ENCODE measurements around the gene TNPO2. TPM values are rescaled to one million over a fixed set of nuclear protein-coding genes. Genes with fewer than 3 reads are reported as not detected.
"Not testable (repeated sequence)": the region's sequence is repeated elsewhere in the genome, so short reads cannot be mapped to it uniquely, and the experiment has no call there.

The TNPO2 gene
- total and polyA plus RNA-seq, 2 experiments from 2014 or later: 13.3 to 30.9 TPM

DNA sequence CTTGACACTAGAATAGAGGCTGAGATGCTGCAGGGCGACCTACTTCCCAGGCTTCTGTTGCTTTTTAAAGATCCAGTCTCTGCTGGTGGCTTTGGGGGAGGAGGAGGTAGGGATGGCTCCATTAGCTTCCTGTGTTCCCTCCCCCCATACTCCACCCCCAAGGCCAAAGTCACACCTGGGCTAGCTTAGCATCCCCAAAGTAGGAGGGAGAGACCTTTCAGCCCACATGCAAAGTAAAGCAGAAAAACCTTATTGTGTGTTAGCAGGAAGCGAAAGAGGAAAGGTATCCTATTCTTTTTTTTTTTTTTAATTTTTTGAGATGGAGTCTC is 3.2 kb upstream of the TNPO2 start:
- Histone ChIP-seq H3K9me2 (ENCODE audit: insufficient read depth) (no peaks in the 10 kb centered on the region), H3K4me2 (ENCODE audit: unreplicated experiment) (no peak overlapping the region), H3K79me2 (ENCODE audit: insufficient read depth) (peaks cover 51% of the 10 kb centered on the region), H3K4me1 (ENCODE audit: insufficient read depth) (peaks cover 6% of the 10 kb centered on the region; the same call in 1 of the 2 replicates), H3K27ac (no peak overlapping the region), H3F3A (ENCODE audit: insufficient read depth) (peaks cover 24% of the 10 kb centered on the region), H3K9ac (no peak overlapping the region), H3K4me3 (no peak overlapping the region), H3K9me3 (ENCODE audit: low read depth) (no peaks in the 10 kb centered on the region), H2AFZ (no peak overlapping the region), H3K27me3 (replicated peaks; ENCODE audit: insufficient read depth) (no peaks in the 10 kb centered on the region), H4K20me1 (ENCODE audit: insufficient read depth) (no peaks in the 10 kb centered on the region; the same call in 1 of the 2 replicates), H3K36me3 (ENCODE audit: low read depth) (peaks cover 19% of the 10 kb centered on the region; the same call in 1 of the 2 replicates)
- TF ChIP-seq EZH2phosphoT487 (IDR thresholded peaks at IDR 0.05; ENCODE audit: insufficient read depth, low read depth): no peak
- no peak for TF ChIP-seq EZH2 (IDR thresholded peaks at IDR 0.05; ENCODE audit: insufficient read depth, poor library complexity, severe bottlenecking)
- no peak for DNase-seq
- 73 to 83% methylated on average over 2 of the region's 2 CpGs for WGBS, 2 experiments (ENCODE audit: low coverage in 1 of 2, low lambda C conversion rate in 2 of 2, missing lambda C conversion rate in 2 of 2)
- in situ Hi-C loops (cut with MboI): no loop called here

DNA sequence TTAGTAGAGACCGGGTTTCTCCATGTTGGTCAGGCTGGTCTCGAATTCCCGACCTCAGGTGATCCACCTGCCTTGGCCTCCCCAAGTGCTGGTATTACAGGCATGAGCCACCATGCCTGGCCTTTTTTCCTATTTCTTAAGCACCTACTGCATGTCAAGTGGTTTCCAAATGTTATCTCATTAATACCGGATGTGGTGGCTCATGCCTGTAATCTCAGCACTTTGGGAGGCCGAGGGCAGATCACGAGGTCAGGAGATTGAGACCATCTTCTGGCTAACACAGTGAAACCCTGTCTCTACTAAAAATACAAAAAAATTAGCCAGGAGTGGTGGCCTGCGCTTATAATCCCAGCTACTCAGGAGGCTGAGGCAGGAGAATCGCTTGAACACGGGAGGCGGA is 1.9 kb upstream of the TNPO2 start:
- H3K79me2 ChIP-seq (ENCODE audit: insufficient read depth): peaks cover 51% of the 10 kb centered on the region
- WGBS, 2 experiments (ENCODE audit: low coverage in 1 of 2, low lambda C conversion rate in 2 of 2, missing lambda C conversion rate in 2 of 2): 94 to 99% methylated on average over 8 to 10 of the region's 10 CpGs
- H3K9me2 ChIP-seq (ENCODE audit: insufficient read depth); H2AFZ ChIP-seq; H4K20me1 ChIP-seq (ENCODE audit: insufficient read depth); H3K4me3 ChIP-seq; in situ Hi-C loops (cut with MboI); H3K27me3 ChIP-seq (replicated peaks; ENCODE audit: insufficient read depth); H3K4me2 ChIP-seq (ENCODE audit: unreplicated experiment); H3K27ac ChIP-seq; H3K4me1 ChIP-seq (ENCODE audit: insufficient read depth); DNase-seq; H3K9ac ChIP-seq; H3K9me3 ChIP-seq (ENCODE audit: low read depth): not testable (repeated sequence)
- peaks cover 12% of the 10 kb centered on the region; the same call in 1 of the 2 replicates for H3K36me3 ChIP-seq (ENCODE audit: low read depth)
- H3F3A ChIP-seq (ENCODE audit: insufficient read depth): peaks cover 31% of the 10 kb centered on the region

DNA sequence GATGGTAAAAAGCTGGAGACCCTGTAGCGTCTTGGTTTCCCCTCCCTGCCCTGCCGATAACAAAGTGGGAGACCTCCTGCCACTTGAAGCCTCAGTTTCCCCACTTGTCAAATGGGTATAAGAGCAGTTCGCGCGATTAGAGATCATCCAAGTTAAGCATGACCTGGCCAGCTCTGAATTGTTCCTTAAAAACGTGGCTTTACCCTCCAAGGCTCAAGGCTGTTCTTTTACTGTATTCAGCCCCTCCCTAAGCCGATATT is 421 bp downstream of the TNPO2 start:
- peaks cover 36% of the 10 kb centered on the region for H3F3A ChIP-seq (ENCODE audit: insufficient read depth)
- no peaks in the 10 kb centered on the region for H3K9me2 ChIP-seq (ENCODE audit: insufficient read depth)
- peaks cover 16% of the 10 kb centered on the region for H3K4me1 ChIP-seq (ENCODE audit: insufficient read depth)
- H4K20me1 ChIP-seq (ENCODE audit: insufficient read depth): no peaks in the 10 kb centered on the region
- in situ Hi-C loops (cut with MboI): no loop called here
- no peaks in the 10 kb centered on the region for H3K27me3 ChIP-seq (replicated peaks; ENCODE audit: insufficient read depth)
- peak overlapping the region; percentile 94 for H2AFZ ChIP-seq
- peaks cover 60% of the 10 kb centered on the region for H3K79me2 ChIP-seq (ENCODE audit: insufficient read depth)
- peak overlapping the region; percentile 95 for H3K9ac ChIP-seq
- WGBS, 2 experiments (ENCODE audit: low coverage in 1 of 2, low lambda C conversion rate in 2 of 2, missing lambda C conversion rate in 2 of 2): 1 to 3% methylated on average over 7 of the region's 7 CpGs
- H3K4me3 ChIP-seq: peak overlapping the region; percentile 96
- H3K4me2 ChIP-seq (ENCODE audit: unreplicated experiment): peak overlapping the region; percentile 98
- peak overlapping the region; percentile 90 for H3K27ac ChIP-seq
- no peaks in the 10 kb centered on the region for H3K9me3 ChIP-seq (ENCODE audit: low read depth)
- TF ChIP-seq EZH2phosphoT487 (IDR thresholded peaks at IDR 0.05; ENCODE audit: insufficient read depth, low read depth) (no peak), EZH2 (IDR thresholded peaks at IDR 0.05; ENCODE audit: insufficient read depth, poor library complexity, severe bottlenecking) (no peak)
- peak; percentile 53 for DNase-seq
- no peaks in the 10 kb centered on the region for H3K36me3 ChIP-seq (ENCODE audit: low read depth)

DNA sequence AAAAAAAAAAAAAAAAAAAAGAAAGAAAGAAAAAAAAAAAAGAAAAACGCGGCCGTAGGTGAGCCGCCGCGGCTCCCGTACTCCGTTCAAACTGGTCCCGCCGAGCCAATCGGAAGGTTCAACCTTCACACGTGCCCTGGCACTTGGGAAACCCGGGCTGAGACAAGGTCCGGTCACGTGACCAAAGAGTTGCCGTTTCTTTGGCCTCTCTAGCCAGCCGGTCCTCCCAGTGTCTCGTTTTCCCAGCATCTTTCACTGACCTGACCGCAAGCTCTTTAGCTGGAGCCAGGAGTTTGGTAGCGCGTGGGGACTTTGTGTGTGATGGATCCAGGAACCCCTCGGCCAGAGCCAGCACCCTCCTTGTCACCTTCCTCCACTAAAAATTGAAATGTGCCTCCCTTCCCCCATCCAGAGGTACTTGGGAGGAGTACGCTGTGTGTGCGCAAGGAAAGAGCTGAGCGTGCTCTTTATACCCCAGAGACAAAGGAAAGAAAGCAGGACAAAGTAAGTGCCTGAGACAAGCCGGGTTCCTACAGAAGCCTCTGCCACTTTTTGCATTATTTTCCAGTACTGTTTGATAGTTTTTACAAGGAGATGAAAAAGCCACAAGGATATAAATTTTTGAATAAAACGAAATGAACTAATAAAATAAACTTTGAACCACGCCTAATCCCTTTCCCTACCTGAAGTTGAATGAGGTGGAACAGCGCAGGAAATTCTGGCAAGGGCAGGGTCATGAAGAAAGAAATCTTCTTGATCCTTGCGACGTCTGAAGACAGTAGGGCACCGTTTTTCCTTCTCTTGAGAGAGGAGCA is 959 bp downstream of the TNPO2 start:
- peak overlapping the region; percentile 94 for H2AFZ ChIP-seq
- H3K9me2 ChIP-seq (ENCODE audit: insufficient read depth): no peaks in the 10 kb centered on the region
- DNase-seq: peak; percentile 100
- TF ChIP-seq EZH2phosphoT487 (IDR thresholded peaks at IDR 0.05; ENCODE audit: insufficient read depth, low read depth) (no peak), EZH2 (IDR thresholded peaks at IDR 0.05; ENCODE audit: insufficient read depth, poor library complexity, severe bottlenecking) (no peak)
- H3K79me2 ChIP-seq (ENCODE audit: insufficient read depth): peaks cover 65% of the 10 kb centered on the region
- in situ Hi-C loops (cut with MboI): no loop called here
- peak overlapping the region; percentile 90 for H3K27ac ChIP-seq
- H3F3A ChIP-seq (ENCODE audit: insufficient read depth): peaks cover 31% of the 10 kb centered on the region
- H3K9ac ChIP-seq: peak overlapping the region; percentile 95
- no peaks in the 10 kb centered on the region for H3K9me3 ChIP-seq (ENCODE audit: low read depth)
- no peaks in the 10 kb centered on the region for H4K20me1 ChIP-seq (ENCODE audit: insufficient read depth)
- peaks cover 20% of the 10 kb centered on the region for H3K4me1 ChIP-seq (ENCODE audit: insufficient read depth)
- peak overlapping the region; percentile 96 for H3K4me3 ChIP-seq
- H3K36me3 ChIP-seq (ENCODE audit: low read depth): no peaks in the 10 kb centered on the region
- 1% methylated on average over 31 to 32 of the region's 32 CpGs for WGBS, 2 experiments (ENCODE audit: low coverage in 1 of 2, low lambda C conversion rate in 2 of 2, missing lambda C conversion rate in 2 of 2)
- no peaks in the 10 kb centered on the region for H3K27me3 ChIP-seq (replicated peaks; ENCODE audit: insufficient read depth)
- peak overlapping the region; percentile 98 for H3K4me2 ChIP-seq (ENCODE audit: unreplicated experiment)

All from GM23248 (cell line).